ENCODE results near the gene MYO18B. TPM values are rescaled to one million over a fixed set of nuclear protein-coding genes. Genes with fewer than 3 reads are reported as not detected.
A peak's percentile ranks its signal among the peaks of the same experiment; 100 is the strongest.

MYO18B gene
- total and polyA plus RNA-seq, 2 experiments from 2014 or later: 35.6 to 178 TPM

- TF ChIP-seq CTCF (IDR thresholded peaks at IDR 0.05; ENCODE audit: low read depth, low read length): no peak
- Histone ChIP-seq H3K9me3 (ENCODE audit: low read depth) (no peaks in the 10 kb centered on the region), H3K4me1 (ENCODE audit: low read depth) (no peaks in the 10 kb centered on the region), H3K27me3 (no peaks in the 10 kb centered on the region), H3K4me3 (no peak overlapping the region), H3K27ac (no peak overlapping the region), H3K36me3 (peaks cover 43% of the 10 kb centered on the region)
- DNase-seq (ENCODE audit: low read depth in 1 of 2, low spot score in 1 of 2): no peak
Measured at GRCh38 chr22:25770333-25770732, 28.3 kb downstream of the MYO18B start.

DNA sequence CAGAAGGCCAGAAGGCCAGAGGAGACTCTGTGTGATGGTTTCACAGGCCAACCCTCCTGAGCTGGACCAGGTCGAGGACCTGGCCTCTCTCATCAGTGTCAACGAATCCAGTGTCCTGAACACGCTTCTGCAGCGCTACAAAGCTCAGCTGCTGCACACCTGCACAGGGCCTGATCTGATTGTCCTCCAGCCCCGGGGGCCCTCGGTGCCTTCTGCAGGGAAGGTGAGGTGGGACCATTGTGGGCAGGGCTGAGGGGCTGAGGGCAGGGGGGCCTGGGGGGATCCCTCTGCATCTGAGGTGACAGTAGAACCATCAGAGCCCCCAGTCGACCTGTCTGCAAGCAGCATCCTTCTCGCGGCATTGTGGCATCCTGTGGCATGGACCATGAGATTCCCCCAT is 30.3 kb downstream of the MYO18B start:
- no peak for TF ChIP-seq CTCF (IDR thresholded peaks at IDR 0.05; ENCODE audit: low read depth, low read length)
- peaks cover 35% of the 10 kb centered on the region for H3K36me3 ChIP-seq
- H3K4me1 ChIP-seq (ENCODE audit: low read depth): no peaks in the 10 kb centered on the region
- no peaks in the 10 kb centered on the region for H3K9me3 ChIP-seq (ENCODE audit: low read depth)
- no peak for DNase-seq (ENCODE audit: low read depth in 1 of 2, low spot score in 1 of 2)
- H3K27me3 ChIP-seq: no peaks in the 10 kb centered on the region
- H3K27ac ChIP-seq: no peak overlapping the region
- no peak overlapping the region for H3K4me3 ChIP-seq

DNA sequence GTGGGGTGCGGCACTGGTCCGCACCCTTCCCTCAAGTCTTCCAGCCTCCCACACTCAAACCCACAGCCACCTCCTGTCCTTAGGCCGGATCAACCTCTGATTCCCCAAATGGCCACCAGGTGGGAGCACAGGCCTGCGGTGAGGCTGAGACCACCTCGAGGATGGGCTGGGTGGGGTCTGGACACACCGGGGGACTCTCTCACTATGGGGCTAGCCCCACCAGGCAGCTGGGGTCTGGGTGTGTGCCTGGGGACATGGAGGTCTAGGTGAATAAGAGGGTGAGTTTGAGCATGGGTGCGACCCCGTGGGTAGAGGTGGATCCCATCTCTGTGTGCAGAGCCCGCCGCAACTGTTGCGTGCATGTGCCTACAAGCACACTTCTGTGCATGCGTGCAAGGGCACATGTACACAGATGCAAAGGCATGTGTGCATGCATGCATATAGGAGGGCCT is 32.6 kb downstream of the MYO18B start:
- peaks cover 40% of the 10 kb centered on the region for H3K36me3 ChIP-seq
- H3K9me3 ChIP-seq (ENCODE audit: low read depth): no peaks in the 10 kb centered on the region
- H3K27ac ChIP-seq: no peak overlapping the region
- no peak for DNase-seq (ENCODE audit: low read depth in 1 of 2, low spot score in 1 of 2)
- no peaks in the 10 kb centered on the region for H3K27me3 ChIP-seq
- TF ChIP-seq CTCF (IDR thresholded peaks at IDR 0.05; ENCODE audit: low read depth, low read length): peak; percentile 53
- H3K4me1 ChIP-seq (ENCODE audit: low read depth): no peaks in the 10 kb centered on the region
- H3K4me3 ChIP-seq: no peak overlapping the region

DNA sequence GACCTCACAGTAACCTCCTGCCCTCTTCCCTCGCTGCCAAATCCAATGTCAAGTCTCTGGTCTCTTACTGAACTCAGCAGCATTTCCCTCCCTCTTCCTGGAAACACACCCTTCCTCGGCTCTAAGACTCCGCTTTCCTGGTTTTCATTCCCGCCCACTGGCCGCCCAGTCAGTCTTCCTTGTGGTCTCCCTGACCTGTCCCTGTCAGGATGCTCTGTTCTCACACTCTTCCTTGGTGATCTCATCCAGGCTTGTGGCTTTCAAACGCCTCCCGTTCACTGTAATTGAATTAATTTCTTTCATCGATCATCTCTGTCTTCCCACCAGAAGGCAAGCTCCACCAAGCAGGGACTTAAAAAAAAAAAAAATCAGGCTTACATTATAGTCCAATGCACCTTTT is 33.5 kb downstream of the MYO18B start:
- H3K27me3 ChIP-seq: no peaks in the 10 kb centered on the region
- no peak for TF ChIP-seq CTCF (IDR thresholded peaks at IDR 0.05; ENCODE audit: low read depth, low read length)
- no peak overlapping the region for H3K27ac ChIP-seq
- no peak overlapping the region for H3K4me3 ChIP-seq
- H3K36me3 ChIP-seq: peaks cover 34% of the 10 kb centered on the region
- no peaks in the 10 kb centered on the region for H3K4me1 ChIP-seq (ENCODE audit: low read depth)
- H3K9me3 ChIP-seq (ENCODE audit: low read depth): no peaks in the 10 kb centered on the region
- DNase-seq (ENCODE audit: low read depth in 1 of 2, low spot score in 1 of 2): peak in 1 of 2 donors; percentile 30

DNA sequence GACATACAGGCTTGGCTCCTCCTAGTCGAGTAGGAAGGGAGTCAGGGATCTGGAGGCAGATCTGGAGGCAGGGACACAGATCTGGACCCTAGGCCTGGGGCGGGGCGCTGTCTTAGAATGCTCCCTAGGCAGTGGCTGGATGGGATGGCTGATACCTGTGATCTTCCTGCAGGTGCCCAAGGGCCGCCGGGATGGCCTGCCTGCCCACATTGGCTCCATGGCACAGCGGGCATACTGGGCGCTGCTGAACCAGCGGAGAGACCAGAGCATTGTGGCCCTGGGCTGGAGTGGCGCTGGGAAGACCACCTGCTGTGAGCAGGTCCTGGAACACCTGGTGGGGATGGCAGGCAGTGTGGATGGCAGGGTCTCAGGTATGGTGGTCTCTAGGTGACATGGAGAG is 35.4 kb downstream of the MYO18B start:
- TF ChIP-seq CTCF (IDR thresholded peaks at IDR 0.05; ENCODE audit: low read depth, low read length): no peak
- no peak overlapping the region for H3K27ac ChIP-seq
- H3K36me3 ChIP-seq: peaks cover 39% of the 10 kb centered on the region

DNA sequence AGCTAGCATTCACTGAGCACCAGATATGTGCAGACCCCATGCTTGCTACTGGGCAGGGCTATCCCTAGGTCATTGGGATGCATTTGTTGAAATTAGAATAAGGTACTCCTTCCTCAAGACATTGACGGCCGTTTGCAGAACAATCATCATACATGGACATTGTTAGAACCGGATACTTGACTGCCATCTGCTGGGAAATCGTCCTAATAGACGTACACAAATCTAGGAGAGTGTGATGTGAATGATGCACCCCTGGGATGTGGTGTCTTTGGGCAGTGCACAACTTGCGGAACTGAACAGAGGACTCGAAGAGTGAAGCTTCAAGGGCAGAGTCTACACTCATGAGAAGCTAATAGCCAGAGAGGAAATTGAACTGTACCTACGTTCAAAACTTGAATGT is 35.9 kb downstream of the MYO18B start:
- peak; percentile 48 for TF ChIP-seq CTCF (IDR thresholded peaks at IDR 0.05; ENCODE audit: low read depth, low read length)
- no peak overlapping the region for H3K4me3 ChIP-seq
- no peaks in the 10 kb centered on the region for H3K9me3 ChIP-seq (ENCODE audit: low read depth)
- H3K4me1 ChIP-seq (ENCODE audit: low read depth): no peaks in the 10 kb centered on the region
- peak in 1 of 2 donors; percentile 64 for DNase-seq (ENCODE audit: low read depth in 1 of 2, low spot score in 1 of 2)
- no peak overlapping the region for H3K27ac ChIP-seq
- H3K27me3 ChIP-seq: no peaks in the 10 kb centered on the region
- H3K36me3 ChIP-seq: peaks cover 39% of the 10 kb centered on the region

More for the DNA sequence above, 35.4 kb downstream of the MYO18B start:
- H3K4me3 ChIP-seq: no peak overlapping the region
- H3K9me3 ChIP-seq (ENCODE audit: low read depth): no peaks in the 10 kb centered on the region
- H3K27me3 ChIP-seq: no peaks in the 10 kb centered on the region
- no peak for DNase-seq (ENCODE audit: low read depth in 1 of 2, low spot score in 1 of 2)
- no peaks in the 10 kb centered on the region for H3K4me1 ChIP-seq (ENCODE audit: low read depth)

Measured in cardiac muscle cell (in vitro differentiated cells and primary cell).